D341Med (cell line): ENCODE results near the gene CCDC90B.

Source experiments
- DNase-seq: peaks from one replicate; pipeline ENCODE4 v3.0.0; 2012; ENCODE audit warnings: low spot score

Gene CCDC90B

GRCh38 chr11:83235825-83236224, 50.3 kb downstream of the CCDC90B start:
- DNase-seq: no peak

DNA sequence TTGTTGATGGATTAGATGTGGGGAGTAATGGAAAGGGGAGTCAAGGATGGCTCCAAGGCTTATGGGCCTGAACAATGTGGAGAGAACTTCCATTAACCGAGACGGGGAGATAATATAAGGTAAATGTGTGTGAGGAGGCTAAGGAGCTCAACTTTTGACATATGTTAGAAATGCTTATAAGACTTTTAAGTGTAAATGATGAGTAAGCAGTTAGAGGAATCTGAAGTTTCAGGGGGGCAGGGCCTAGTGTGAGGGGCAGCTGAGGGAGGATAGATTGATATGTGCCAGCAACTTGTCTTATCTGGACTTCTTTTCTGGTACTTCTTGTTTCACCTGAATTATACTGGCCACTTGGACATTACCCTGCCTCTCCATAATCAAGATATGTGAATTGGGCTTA, 62.7 kb downstream of the CCDC90B start:
- no peak for DNase-seq

- no peak for DNase-seq
Observed at GRCh38 chr11:83222499-83222898, 63.7 kb downstream of the CCDC90B start.

GRCh38 chr11:83221694-83222093, 64.5 kb downstream of the CCDC90B start:
- DNase-seq: no peak

DNA sequence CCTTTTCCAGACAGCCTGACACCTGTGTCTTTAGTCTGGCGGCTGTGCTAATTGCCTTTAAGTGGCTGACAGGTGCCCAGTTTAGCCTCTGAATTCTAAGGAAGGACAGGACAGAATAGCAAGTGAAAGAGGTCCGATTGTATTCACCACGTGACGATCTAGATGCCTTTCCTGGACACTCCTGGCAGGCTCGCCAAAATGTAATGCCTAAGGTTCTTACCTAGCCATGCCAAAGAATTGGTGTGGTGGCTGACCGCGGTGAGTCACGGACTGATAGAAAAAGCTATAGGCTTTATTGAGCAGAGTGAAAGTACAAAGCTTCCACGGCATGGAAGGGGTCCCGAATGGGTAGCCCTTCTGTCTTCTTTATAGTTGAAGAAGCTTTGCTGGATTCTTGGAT, 65.9 kb downstream of the CCDC90B start:
- DNase-seq: no peak

DNA sequence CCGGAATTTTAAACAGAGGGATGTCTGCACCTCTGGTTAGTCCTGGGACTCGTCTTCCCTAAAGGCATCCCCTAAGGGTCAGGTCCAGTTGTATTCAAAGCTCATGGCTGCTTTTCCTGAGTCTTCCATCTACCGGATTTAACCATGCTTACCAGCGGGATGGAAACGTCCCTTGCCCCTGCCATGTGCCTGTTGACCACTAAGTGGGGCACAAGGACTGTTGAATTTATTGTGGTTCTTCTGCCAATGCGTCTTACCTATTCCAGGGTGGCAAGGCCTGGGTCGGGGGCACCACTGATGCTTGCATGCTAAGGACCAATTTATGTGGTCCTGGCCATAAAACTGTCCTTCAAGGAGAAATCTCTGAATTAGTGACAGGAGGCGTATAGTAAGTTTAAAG, 67.1 kb downstream of the CCDC90B start:
- DNase-seq: peak; percentile 26
